CD4-positive, alpha-beta T cell treated with Interleukin-6 for 4 hours (primary cell): ENCODE data around the gene HOMEZ.
"Not testable (repeated sequence)": the region's sequence is repeated elsewhere in the genome, so short reads cannot be mapped to it uniquely, and the experiment has no call there.

Experiments
- DNase-seq: peaks from one replicate; pipeline ENCODE4 v3.0.0-alpha.2; 2020; ENCODE audit warnings: mixed read lengths

HOMEZ gene

GRCh38 chr14:23281247-23281646, 4.7 kb downstream of the HOMEZ start:
- DNase-seq, result no peak

DNA sequence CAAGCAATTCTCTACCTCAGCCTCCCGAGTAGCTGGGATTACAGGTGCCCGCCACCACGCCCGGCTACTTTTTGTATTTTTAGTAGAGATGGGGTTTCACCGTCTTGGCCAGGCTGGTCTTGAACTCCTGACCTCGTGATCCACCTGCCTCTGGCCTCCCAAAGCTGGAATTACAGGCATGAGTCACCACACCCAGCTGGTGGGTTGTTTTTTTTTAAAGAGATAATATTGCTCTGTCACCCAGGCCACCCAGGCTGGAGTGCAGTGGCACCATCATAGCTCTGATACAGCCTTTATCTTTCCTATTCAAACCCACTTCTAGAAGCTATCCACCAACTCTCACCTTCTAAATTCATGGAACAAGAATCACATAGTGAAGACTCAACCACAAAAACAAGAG, 8.0 kb downstream of the HOMEZ start:
- DNase-seq, result not testable (repeated sequence)

- DNase-seq, result no peak
Measured at GRCh38 chr14:23277189-23277588, 8.7 kb downstream of the HOMEZ start.

GRCh38 chr14:23275412-23275811, 10.5 kb downstream of the HOMEZ start:
- DNase-seq, result no peak

GRCh38 chr14:23269193-23269592, 16.7 kb downstream of the HOMEZ start:
- DNase-seq, result no peak

DNA sequence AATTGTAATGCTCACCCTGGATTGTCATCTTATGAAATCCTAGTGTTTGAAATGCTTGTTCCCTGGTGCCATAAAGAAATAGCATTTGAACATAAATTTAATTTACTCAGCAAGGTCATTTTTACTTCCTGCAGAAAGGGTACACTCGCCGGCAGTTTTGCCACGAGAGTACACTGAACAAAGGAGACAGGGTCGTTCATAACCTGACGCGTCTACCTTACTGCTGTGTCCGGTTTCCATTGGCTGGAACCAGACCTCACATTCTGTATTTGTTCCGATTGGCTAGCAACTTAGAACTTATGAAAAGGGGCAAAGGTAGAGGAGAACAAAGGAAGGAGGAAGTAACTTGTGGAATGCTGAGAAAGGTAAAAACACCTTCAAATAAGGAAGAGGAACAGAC, 25.1 kb downstream of the HOMEZ start:
- not testable (repeated sequence) for DNase-seq

DNA sequence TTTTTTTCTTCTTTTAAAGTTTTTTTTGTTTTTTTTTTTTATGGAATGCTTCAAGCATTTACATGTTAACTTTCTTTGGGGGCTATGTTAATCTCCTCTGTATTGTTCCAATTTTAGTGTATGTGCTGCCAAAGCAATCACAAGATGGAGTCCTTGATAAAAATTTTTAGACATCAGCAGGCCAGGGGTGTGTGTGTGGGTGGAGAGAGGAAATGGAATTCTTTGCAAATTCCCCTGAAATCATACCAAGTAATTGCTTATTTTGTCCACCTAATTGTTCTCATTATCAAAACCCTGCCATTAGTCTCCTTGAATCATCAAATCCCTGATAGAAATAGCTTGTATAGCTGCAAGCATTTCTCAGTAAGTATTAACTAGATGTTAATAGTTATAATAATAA, 26.5 kb downstream of the HOMEZ start:
- DNase-seq, result no peak

DNA sequence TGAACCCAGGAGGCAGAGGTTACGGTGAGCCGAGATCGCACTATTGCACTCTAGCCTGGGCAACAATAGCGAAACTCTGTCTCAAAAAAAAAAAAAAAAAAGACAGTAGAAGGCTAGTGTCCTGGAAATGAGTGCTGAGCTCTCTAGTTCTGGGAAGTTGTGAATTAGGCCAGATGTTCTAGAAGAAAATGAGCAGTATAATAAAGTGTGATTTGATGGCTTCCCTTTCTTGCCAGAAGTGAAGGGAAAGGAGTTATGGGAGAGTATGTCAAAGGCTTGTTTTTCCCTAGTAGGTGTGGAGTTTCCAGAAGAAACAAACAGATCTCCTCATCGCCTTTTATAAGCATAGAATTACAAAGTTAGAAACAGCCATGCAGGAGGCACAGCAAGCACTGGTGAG, 27.7 kb downstream of the HOMEZ start:
- no peak for DNase-seq

GRCh38 chr14:23252420-23253333, 33.3 kb downstream of the HOMEZ start:
- no peak for DNase-seq

GRCh38 chr14:23252006-23252405, 33.9 kb downstream of the HOMEZ start:
- no peak for DNase-seq

DNA sequence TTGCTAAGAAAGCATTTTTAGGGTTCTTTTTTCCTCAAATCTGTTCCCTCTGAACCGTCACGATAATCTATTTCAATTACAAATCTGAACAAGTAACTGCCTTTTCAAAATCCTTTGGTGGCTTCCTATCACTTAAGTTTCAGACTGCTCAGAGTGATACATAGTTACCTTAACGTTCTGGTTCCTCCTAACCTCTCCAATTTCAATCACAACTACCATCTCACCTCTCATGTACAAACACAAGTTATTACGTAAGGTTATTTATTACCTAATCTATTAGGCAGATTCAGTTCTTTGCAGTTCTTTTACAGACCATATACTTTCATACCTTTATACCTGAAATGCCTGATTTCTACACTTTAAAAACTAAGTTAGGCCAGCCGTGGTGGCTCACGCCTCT, 36.1 kb downstream of the HOMEZ start:
- no peak for DNase-seq

GRCh38 chr14:23248601-23249000, 37.3 kb downstream of the HOMEZ start:
- DNase-seq, result no peak

DNA sequence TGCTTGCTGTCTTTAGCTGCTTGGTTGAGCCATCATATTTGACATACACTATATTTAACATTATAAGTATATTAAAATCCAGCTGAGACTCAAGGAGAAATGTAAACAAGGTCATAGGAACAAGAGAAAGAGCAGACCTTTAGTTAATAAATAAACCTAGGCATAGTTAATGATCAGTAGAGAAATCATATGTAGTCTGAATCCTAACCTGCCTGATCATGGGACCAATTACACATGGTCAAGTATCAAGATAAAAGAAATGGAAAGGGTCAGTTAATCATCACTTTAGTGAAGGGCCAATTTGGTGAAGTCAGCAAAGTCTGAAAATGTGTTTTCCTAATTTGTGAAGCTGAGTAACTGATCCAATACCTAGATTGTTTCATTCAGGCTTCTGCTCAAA, 40.6 kb downstream of the HOMEZ start:
- DNase-seq, result no peak

DNA sequence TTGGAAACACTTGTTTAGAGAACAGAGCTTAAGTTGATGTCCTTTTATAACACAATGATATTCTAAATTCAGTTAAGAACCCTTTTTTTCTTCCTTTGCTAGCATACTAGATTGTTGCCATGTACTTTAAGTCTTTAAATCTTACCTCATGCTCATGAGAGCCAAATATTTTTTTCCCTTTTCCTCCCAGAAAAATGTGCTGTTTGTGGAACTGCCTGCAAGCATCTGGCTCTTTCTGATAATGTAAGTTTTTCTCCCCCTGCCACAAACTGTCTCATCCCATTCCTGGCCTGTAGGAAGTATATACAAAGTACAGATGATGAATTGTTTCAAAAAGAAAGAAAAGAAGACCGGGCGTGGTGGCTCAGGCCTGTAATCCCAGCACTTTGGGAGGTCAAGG, 42.9 kb downstream of the HOMEZ start:
- no peak for DNase-seq

DNA sequence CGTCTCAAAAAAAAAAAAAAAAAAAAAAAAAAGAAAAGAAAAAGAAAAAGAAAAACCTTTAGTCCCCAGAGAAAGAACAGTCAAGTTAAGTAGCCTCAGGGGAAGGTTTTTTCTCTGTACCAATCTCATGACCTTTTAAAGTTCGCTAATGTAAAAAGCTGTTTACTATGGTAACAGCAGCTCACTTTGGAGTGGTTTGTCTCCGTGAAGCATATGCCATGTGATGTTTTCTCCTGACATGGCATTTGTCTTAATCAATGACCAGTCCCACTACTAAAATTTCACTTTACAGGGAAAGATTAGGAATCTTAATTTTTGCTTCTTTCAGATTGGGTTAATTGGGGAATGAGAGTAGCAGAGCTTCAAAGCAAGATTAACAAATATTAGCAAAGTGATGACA, 43.9 kb downstream of the HOMEZ start:
- no peak for DNase-seq

DNA sequence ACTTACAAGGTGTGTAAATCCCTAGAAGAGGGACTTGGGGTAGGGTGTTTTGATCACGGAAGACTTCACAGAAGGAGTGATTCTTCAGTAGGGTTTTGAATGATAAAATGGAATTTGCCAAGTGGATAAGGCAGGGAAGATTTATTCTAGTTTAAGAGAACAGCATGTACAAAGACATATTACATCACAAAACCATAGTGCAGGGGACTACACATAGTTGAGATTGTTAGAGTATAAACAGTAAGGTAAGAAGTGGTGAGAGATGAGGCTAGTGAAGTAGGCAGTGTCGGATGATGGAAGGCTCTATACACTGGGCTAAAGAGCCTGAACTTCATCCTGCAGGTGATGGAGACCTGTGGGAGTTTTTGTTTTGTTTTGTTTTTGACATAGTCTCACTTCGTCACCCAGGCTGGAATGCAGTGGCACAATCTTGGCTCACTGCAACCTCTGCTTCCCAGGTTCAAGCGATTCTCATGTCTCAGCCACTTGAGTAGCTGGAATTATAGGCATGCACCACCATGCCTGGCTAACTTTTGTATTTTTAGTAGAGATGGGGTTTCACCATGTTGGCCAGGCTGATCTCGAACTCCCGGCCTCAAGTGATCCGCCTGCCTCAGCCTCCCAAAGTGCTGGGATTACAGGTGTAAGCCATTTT, 44.7 kb downstream of the HOMEZ start:
- not testable (repeated sequence) for DNase-seq

DNA sequence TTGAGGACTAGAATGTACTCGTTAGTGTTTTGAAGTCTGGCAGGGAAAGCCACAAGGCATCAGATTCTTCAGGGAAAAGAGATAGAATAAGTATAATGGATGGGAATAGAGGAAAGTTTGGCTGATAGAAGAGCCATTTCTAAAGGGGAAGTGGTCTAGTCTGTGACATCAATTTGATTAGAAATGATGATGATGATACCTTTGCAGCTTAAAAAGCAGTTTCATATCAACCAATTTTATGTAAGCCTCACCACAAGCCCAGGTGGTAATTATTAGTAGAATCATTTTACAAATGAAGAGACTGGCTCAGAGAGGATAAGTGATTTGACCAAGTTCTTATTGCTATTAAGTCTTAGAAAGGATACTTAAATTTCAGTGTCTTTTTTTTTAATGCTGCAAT, 45.3 kb downstream of the HOMEZ start:
- no peak for DNase-seq

DNA sequence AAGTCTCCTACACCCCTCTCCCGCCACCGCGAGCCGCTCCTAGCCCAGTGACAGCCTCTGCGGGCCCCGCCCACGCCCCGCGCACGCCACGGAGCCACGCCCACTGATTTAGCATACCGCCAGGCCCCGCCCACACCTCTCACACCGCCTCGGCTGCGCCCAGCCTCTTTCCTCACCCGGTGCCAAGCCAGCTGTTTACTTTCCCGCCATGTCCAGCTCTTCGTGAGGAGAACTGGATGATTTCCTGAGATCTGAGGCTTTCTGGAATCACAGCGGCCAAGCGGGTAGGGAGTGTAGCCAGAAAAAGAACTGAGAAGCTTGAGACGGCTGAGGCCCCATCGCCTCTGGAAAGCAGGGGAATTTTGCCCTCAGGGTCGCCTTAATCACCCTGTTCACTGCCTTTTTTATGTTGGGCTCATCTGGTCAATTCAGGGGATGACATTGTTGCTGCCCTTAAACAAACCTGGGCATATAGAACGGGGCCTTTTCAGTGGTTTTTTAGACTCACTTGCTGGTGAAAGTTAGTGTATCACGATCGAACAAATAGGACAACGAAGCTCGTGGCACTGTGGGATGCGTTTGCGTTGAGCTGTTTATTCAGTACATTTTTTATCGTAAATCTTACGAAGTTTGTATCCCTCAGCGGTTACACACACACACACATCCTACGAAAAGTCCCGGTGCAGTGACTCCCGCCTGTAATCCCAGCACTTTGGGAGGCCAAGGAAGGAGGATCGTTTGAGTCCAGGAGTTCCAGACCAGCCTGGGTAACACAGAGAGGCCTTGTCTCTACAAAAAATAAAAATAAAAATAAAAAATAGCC, 47.9 kb downstream of the HOMEZ start, which contains the start of gene RNF212B:
Gene RNF212B, plus strand, starts transcription at position 165 of the 823 bp plus-strand sequence. CDS start 2,410 bp downstream, outside the sequence.
- DNase-seq, result peak; percentile 82

DNA sequence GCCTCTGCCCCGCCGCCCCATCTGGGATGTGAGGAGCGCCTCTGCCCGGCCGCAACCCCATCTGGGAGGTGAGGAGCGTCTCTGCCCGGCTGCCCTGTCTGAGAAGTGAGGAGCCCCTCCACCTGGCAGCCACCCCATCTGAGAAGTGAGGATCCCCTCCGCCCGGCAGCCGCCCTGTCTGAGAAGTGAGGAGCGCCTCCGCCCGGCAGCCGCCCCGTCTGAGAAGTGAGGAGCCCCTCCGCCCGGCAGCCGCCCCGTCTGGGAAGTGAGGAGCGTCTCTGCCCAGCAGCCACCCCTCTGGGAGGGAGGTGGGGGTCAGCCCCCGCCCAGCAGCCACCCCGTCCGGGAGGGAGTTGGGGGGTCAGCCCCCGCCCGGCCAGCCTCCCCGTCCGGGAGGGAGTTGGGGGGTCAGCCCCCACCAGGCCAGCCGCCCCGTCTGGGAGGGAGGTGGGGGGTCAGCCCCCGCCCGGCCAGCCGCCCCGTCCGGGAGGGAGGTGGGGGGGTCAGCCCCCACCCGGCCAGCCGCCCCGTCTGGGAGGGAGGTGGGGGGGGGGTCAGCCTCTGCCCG, 53.6 kb downstream of the HOMEZ start:
- not testable (repeated sequence) for DNase-seq

- no peak for DNase-seq
Measured at GRCh38 chr14:23228812-23229211, 57.1 kb downstream of the HOMEZ start.

DNA sequence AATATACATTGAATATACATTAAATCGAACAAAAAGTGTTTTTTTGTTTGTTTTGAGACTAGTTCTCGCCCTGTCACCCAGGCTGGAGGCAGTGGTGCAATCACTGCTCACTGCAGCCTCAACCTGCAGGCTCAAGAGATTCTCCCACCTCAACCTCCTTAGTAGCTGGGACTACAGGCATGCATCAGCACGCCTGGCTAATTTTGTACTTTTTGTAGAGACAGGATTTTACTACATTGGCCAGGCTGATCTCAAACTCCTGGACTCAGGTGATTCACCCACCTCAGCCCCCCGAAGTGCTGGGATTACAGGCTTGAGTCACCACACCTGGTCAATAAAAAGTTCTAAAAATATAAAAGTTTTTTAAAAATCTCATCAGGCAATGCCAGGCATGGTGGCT, 58.4 kb downstream of the HOMEZ start:
- no peak for DNase-seq

- not testable (repeated sequence) for DNase-seq
Measured at GRCh38 chr14:23224958-23225357, 61.0 kb downstream of the HOMEZ start.
